HG03469 (cell line): ENCODE results near the gene NONO.
"Not testable (repeated sequence)": the region's sequence is repeated elsewhere in the genome, so short reads cannot be mapped to it uniquely, and the experiment has no call there.

Experiments used
- ATAC-seq: cut with Tn5 transposase; IDR thresholded peaks from one replicate; pipeline ENCODE4 v1.9.1; 2021; ENCODE audit warnings: mild to moderate bottlenecking, moderate library complexity, moderate number of reproducible peaks; ENCODE audit not compliant: unreplicated experiment

The NONO gene

GRCh38 chrX:71285929-71286328 is 2.5 kb downstream of the NONO start:
- ATAC-seq, result no peak

DNA sequence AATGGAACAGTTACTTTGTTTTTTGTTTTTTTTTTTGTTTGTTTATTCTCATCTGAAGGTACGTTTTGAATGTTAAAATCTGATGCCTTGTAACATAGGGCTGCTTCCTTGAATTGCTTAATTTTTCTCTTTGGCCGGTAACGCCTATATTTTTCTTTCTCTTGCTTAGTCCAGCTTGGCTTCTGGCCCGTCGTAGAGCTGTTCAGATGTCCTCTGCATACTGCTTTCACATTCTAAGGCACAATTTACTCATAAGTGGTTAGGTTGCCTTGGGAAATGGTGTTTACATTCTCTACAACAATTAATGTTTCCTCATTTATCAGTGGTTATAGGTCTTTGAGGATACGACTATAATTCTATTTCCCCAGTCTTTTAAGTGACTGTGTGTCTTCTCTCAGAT is 7.9 kb downstream of the NONO start:
- no peak for ATAC-seq

DNA sequence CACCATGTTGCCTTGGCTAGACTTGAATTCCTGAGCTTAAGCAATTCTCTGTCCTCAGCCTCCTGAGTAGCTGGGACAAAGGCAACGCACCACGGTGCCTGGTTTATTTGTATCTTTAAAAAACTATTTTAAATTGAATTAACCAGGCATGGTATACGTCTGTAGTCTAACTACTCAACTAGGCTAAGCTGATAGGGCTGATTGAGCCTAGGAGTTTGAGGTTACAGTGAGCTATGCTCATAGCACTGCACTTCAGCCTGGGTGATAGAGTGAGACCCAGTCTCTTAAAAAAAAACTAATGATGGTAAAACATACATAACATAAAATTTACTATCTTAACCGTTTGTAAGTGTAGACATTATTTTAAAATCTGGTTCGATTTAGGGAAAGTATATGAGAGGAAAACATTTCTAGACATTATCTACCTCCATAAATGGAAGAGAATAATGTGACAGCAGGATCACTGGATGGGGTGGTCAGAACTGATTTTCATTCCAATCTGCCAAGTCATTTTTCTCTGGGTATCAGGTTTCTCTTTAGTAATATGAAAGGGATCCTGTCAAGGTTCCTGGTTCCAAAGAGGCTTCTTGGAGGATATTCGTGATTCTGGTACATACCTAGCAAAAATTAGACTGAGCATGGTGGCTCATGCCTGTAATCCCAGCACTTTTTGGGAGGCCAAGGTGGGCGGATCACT is 9.4 kb downstream of the NONO start:
- no peak for ATAC-seq

- no peak for ATAC-seq
These were observed 13.4 kb downstream of the NONO start for GRCh38 chrX:71296806-71297205.

DNA sequence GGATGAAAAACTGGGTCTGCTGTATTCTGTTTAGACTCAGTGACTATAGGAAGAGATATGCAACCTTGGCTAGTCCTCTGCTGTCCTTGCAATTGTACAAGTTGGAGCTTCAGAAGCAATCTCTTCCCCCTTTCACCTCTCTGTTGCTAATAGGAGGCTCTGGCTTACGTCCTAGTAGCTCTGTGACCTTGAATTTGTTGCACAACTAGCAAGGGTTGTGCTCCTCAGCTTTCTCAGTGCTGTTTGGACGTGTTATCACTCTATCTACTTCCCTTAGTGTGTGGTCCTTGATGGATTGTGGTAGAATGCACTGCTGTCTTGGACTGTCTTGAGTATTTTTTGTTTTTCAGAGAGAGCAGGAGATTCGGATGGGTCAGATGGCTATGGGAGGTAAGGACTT is 14.7 kb downstream of the NONO start:
- ATAC-seq, result no peak

DNA sequence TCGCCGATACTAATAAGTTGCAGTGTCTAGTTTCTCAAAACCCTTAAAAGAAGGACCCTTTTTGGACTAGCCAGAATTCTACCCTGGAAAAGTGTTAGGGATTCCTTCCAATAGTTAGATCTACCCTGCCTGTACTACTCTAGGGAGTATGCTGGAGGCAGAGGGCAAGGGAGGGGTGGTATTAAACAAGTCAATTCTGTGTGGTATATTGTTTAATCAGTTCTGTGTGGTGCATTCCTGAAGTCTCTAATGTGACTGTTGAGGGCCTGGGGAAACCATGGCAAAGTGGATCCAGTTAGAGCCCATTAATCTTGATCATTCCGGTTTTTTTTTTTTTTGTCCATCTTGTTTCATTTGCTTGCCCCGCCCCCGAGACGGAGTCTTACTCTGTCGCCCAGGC is 16.6 kb downstream of the NONO start:
- not testable (repeated sequence) for ATAC-seq

DNA sequence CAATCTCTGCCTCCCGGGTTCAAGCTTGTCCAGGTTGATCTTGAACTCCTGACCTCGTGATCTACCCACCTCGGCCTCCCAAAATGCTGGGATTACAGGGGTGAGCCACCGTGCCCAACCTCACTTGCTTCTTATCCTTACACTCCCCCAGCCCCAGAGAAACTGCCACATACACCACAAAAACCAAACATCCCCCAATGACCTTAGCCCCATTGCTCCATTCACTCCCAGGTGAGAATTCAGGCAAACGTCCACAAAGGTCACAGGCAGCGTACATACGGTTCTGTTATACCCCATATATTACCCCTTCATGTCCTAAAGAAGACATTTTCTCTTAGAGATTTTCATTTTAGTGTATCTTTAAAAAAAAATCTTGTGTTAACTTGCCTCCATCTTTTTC is 17.1 kb downstream of the NONO start:
- ATAC-seq, result not testable (repeated sequence)

DNA sequence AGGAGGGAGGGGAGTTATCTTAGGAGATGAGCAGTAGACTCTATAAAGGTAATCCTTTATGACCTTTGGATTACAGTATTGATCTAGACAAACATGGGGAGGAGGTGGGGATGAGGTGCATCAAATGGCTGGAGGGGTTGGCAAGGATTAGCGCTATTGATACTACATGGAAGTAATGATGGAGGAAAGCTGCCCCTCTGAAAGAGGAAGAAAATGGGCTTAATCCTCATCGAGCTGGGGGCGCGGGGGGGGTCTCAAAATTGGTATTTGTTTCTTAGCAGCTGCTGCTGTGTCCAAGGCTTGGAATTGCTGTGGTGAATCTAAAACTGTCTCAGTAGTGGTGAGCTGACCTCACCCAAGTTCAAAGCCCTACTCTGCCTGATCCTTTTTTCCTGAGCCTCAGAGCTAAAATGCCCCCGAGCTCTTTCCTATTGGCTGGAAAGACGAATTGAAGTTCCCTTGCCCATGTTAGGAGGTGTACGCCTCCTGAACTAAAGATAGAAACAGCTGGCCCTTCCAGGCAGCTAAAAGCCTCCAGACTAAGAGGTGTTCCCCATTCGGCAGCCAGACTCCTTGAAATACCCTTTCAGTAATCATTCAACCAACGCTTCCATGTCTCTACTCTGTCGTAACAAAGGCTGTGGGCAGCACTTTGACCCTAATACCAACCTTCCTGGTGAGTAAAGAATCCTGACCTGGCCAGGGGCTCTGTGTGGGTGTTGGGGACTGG is 17.9 kb downstream of the NONO start, which contains the start of gene ITGB1BP2:
Gene ITGB1BP2, plus strand, starts transcription at position 556 of the 730 bp plus-strand sequence. Its CDS starts 57 bp downstream, at position 613.
- ATAC-seq, result no peak

GRCh38 chrX:71302461-71303213 is 19.2 kb downstream of the NONO start:
- no peak for ATAC-seq

DNA sequence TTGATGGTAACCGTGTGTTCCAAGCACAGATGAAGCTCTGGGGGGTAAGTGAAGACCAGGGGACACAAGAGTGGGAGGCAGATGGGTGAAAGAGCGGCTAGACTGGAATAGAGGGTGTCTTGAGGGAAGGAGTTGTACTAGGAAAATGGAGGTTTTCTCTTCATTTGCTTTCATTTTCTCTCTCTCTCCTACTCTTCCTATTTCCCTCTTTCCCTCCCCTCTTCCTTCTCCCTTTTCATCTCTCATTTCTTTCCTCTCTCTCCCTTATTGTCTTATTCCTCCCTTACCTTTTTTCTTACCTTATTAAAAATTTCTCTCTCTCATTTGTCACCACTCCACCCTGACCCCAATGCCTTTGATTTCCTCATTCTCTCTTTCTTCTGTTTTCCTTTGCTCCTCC is 21.1 kb downstream of the NONO start:
- ATAC-seq, result no peak

- ATAC-seq, result no peak
These were observed 32.5 kb downstream of the NONO start for GRCh38 chrX:71315917-71316316.

GRCh38 chrX:71316959-71317358 is 33.5 kb downstream of the NONO start:
- ATAC-seq, result not testable (repeated sequence)

- no peak for ATAC-seq
These were observed 36.7 kb downstream of the NONO start for GRCh38 chrX:71320126-71320525.

DNA sequence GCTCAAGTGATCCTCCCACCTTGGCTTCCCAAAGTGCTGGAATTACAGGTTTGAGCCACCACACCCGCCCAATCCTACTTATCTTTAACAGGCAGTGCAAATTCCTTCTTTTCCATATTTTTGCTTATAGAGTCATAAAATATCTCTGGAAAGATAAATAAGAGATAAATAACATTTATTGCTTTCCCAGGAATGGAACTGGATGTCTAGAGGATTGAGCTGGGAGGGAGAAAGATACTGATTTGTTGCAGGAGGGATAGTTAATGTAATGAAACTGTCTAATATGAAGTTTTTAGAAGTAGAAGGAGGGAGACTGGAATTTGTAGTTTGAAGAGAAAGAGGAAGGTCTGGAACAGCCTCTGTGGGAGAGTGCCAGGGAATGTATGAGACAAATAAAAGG is 38.3 kb downstream of the NONO start:
- ATAC-seq, result no peak

- ATAC-seq, result not testable (repeated sequence)
These were observed 41.0 kb downstream of the NONO start for GRCh38 chrX:71324452-71324851.

DNA sequence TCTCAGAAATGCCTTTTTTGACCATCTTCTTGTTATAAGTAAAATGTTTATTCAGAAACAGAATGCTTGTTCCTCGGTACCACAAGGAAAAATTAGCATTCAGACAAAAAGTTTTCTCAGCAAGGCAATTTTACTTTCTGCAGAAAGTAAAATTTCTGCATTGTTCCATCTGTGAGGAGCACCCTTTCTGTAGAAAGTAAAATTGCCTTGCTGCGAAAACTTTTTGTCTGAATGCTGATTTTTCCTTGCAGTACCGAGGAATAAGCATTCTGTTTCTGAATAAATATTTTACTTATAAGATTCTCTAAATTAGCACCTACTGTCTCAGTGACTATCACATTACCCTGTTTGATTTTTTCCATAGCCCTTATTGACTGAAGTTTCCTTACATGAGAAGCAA is 43.0 kb downstream of the NONO start:
- ATAC-seq, result no peak

DNA sequence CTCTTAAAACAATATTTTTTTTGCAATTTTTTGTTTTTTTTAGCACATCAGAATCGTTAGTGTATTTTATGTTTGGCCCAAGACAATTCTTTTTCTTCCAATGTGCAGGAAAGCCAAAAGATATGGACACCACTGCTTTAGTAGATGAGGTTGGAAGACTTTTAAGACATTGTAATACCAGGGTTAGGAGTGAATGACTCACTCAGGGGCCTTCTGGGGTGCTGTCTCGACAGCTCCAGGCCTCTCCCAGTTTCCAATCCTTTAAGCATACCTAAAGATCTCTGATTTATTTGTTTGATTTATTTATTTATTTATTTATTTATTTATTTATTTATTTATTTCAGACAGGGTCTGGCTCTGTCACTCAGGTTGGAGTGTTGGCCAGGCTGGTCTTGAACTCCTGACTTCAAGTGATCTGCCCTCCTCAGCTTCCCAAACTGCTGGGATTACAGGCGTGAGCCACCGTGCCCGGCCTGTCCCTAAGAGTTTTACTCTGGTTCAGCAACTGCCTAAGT is 65.8 kb downstream of the NONO start:
- ATAC-seq, result not testable (repeated sequence)

GRCh38 chrX:71349867-71350266 is 66.4 kb downstream of the NONO start:
- ATAC-seq, result not testable (repeated sequence)
